ENCODE measurements around the gene PRSS3.
"Not testable (repeated sequence)": the region's sequence is repeated elsewhere in the genome, so short reads cannot be mapped to it uniquely, and the experiment has no call there.

Gene PRSS3

GRCh38 chr9:33817327-33818166 lies 22.2 kb downstream of the PRSS3 start:
- peak; percentile 48 for TF ChIP-seq CTCF (IDR thresholded peaks at IDR 0.05; ENCODE audit: low read depth, low read length)
- no peaks in the 10 kb centered on the region for H3K27me3 ChIP-seq (ENCODE audit: insufficient read depth, low read depth, severe bottlenecking)
- peaks cover 6% of the 10 kb centered on the region for H3K36me3 ChIP-seq
- peak overlapping the region; percentile 99 for H3K27ac ChIP-seq
- DNase-seq, result peak; percentile 78
- peak overlapping the region; percentile 95 for H3K4me3 ChIP-seq (ENCODE audit: low read depth, low read length)
- no peaks in the 10 kb centered on the region for H3K9me3 ChIP-seq (ENCODE audit: severe bottlenecking)

DNA sequence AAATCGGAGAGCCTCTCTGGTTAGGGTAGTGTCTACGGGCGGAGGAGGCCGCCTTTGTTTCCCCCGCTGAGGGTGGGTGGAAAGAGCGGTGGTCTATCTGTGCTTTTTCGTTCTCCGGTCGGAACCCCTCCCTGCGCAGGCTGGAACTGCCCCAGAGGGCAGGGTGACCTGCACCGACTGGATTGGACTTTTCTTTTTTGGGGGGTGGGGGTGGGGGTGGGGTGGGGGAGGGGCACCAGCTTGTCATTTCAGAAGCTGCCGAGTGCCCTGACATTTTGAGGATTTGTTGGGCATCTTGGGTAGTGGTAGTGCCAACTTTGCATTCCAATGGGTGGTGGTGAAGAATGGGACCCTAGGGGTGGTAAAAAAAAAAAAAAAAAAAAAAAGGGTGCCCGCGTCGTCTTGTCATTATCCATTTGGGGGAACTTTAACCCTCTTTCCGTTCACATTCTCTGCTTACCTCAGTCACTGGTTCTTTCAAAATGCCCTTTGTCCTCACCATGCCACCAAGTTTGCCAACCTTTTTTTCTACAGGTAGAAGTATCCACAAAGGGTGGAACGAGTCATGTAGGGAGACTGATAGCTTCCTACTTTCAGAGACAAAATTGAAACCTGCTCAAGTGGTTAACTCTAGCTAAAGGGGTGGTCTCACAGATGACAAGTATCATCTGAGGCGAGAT lies 22.9 kb downstream of the PRSS3 start:
- no peak for DNase-seq
- H3K36me3 ChIP-seq, result peaks cover 6% of the 10 kb centered on the region
- no peaks in the 10 kb centered on the region for H3K27me3 ChIP-seq (ENCODE audit: insufficient read depth, low read depth, severe bottlenecking)
- H3K4me3 ChIP-seq (ENCODE audit: low read depth, low read length), result peak overlapping the region; percentile 95
- no peak for TF ChIP-seq CTCF (IDR thresholded peaks at IDR 0.05; ENCODE audit: low read depth, low read length)
- H3K9me3 ChIP-seq (ENCODE audit: severe bottlenecking), result no peaks in the 10 kb centered on the region
- H3K27ac ChIP-seq, result peak overlapping the region; percentile 99

GRCh38 chr9:33818847-33819500 lies 23.6 kb downstream of the PRSS3 start:
- DNase-seq, result no peak
- peak overlapping the region; percentile 95 for H3K4me3 ChIP-seq (ENCODE audit: low read depth, low read length)
- TF ChIP-seq CTCF (IDR thresholded peaks at IDR 0.05; ENCODE audit: low read depth, low read length), result no peak
- peak overlapping the region; percentile 45 for H3K27ac ChIP-seq
- H3K9me3 ChIP-seq (ENCODE audit: severe bottlenecking), result no peaks in the 10 kb centered on the region
- H3K36me3 ChIP-seq, result peaks cover 9% of the 10 kb centered on the region
- no peaks in the 10 kb centered on the region for H3K27me3 ChIP-seq (ENCODE audit: insufficient read depth, low read depth, severe bottlenecking)

GRCh38 chr9:33820231-33820745 lies 24.9 kb downstream of the PRSS3 start:
- Histone ChIP-seq H3K27me3 (ENCODE audit: insufficient read depth, low read depth, severe bottlenecking) (no peaks in the 10 kb centered on the region), H3K36me3 (peaks cover 12% of the 10 kb centered on the region), H3K9me3 (ENCODE audit: severe bottlenecking) (no peaks in the 10 kb centered on the region), H3K4me3 (ENCODE audit: low read depth, low read length) (no peak overlapping the region), H3K27ac (no peak overlapping the region)
- no peak for DNase-seq
- TF ChIP-seq CTCF (IDR thresholded peaks at IDR 0.05; ENCODE audit: low read depth, low read length), result no peak

- TF ChIP-seq CTCF (IDR thresholded peaks at IDR 0.05; ENCODE audit: low read depth, low read length), result no peak
- H3K27me3 ChIP-seq (ENCODE audit: insufficient read depth, low read depth, severe bottlenecking), result no peaks in the 10 kb centered on the region
- DNase-seq, result no peak
- no peak overlapping the region for H3K27ac ChIP-seq
- peaks cover 26% of the 10 kb centered on the region for H3K36me3 ChIP-seq
- H3K4me3 ChIP-seq (ENCODE audit: low read depth, low read length), result no peak overlapping the region
- no peaks in the 10 kb centered on the region for H3K9me3 ChIP-seq (ENCODE audit: severe bottlenecking)
These were observed 28.4 kb downstream of the PRSS3 start for GRCh38 chr9:33823801-33824200.

GRCh38 chr9:33827285-33827684 lies 31.9 kb downstream of the PRSS3 start:
- H3K27ac ChIP-seq; DNase-seq; H3K27me3 ChIP-seq (ENCODE audit: insufficient read depth, low read depth, severe bottlenecking); H3K9me3 ChIP-seq (ENCODE audit: severe bottlenecking); H3K4me3 ChIP-seq (ENCODE audit: low read depth, low read length): not testable (repeated sequence)
- peaks cover 24% of the 10 kb centered on the region for H3K36me3 ChIP-seq

DNA sequence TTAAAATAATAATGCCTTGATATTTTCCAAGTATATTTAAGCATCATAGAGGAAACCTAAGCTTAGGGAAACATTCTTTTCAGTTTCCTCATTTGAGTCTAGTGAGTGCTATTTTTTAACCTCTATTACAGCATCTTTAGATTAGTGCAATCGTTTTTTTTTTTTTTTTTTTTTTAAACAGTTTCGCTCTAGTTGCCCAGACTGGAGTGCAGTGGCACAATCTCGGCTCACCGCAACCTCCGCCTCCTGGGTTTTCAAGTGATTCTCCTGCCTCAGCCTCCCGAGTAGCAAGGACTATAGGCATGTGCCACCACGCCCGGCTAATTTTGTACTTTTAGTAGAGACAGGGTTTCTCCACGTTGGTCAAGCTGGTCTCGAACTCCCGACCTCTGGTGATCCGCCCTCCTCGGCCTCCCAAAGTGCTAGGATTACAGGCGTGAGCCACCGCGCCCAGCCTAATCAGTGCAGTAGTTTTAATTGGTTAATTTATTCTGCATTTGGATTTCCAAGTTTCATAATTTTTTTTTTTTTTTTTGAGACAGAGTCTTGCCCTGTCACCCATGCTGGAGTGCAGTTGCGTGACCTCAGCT lies 34.4 kb downstream of the PRSS3 start:
- not testable (repeated sequence) for H3K4me3 ChIP-seq (ENCODE audit: low read depth, low read length); H3K27ac ChIP-seq; DNase-seq; H3K9me3 ChIP-seq (ENCODE audit: severe bottlenecking); H3K27me3 ChIP-seq (ENCODE audit: insufficient read depth, low read depth, severe bottlenecking)
- peaks cover 18% of the 10 kb centered on the region for H3K36me3 ChIP-seq
